ENCODE data around the gene CHAF1A.

DNA sequence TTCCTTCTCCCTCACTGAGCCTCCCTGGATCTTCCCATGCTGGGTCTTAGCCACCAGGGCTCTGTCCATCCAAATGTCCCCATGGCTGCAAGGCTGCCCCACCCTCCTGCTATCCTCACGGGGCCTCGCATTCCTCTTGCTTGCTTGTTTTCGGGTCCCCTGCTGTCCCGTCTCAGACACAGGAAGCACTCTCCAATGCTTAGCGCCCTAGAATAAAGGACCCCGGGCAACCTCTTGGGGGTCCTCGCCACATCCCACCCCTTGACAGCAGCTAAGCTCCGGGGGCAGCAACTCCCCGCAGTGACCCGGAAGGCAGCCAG lies 25.8 kb upstream of the CHAF1A start:
- TF ChIP-seq GATA2 (IDR thresholded peaks at IDR 0.05; ENCODE audit: low read depth, low read length) (no peak), GATA3 (IDR thresholded peaks at IDR 0.05; ENCODE audit: low read depth, low read length) (no peak)
